GM23248 (cell line): Measurements from ENCODE around the gene OR7C1.

ENCODE experiments used
- EZH2 ChIP-seq: fragments of 200-600 bp; sonication (generic); IDR thresholded peaks from 2 replicates; pipeline ENCODE4 v1.6.1; 2018; ENCODE audit warnings: antibody characterized with exemption, mild to moderate bottlenecking; ENCODE audit not compliant: insufficient read depth, poor library complexity, severe bottlenecking
- EZH2phosphoT487 ChIP-seq: fragments of 200-600 bp; sonication (generic); IDR thresholded peaks from 2 replicates; pipeline ENCODE4 v1.6.1; 2018; ENCODE audit warnings: antibody characterized with exemption, moderate library complexity, mild to moderate bottlenecking, low read depth; ENCODE audit not compliant: insufficient read depth

DNA sequence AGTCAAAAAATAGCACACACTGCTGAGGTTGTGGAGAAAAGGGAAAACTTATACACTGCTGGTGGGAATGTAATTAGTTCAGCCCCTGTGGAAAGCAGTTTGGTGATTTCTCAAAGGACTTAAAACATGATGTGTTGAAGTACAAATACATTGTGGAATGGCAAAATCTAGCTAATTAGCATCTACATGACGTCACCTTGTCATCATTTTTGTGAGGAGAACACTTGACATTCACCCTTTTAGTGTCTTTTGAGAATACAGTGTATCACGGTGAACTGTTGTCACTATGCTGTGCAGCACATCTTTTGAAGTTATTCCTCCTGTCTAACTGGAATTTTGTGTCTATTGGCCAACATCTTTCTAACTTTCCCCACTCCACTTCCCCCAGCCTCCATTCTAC is 8.2 kb upstream of the OR7C1 start:
- TF ChIP-seq EZH2 (no peak), EZH2phosphoT487 (no peak)
